ENCODE measurements around the gene PSMD4. TPM values are rescaled to one million over a fixed set of nuclear protein-coding genes. Genes with fewer than 3 reads are reported as not detected.

The PSMD4 gene
- total and polyA plus RNA-seq, 2 experiments from 2014 or later: 107 to 161 TPM

DNA sequence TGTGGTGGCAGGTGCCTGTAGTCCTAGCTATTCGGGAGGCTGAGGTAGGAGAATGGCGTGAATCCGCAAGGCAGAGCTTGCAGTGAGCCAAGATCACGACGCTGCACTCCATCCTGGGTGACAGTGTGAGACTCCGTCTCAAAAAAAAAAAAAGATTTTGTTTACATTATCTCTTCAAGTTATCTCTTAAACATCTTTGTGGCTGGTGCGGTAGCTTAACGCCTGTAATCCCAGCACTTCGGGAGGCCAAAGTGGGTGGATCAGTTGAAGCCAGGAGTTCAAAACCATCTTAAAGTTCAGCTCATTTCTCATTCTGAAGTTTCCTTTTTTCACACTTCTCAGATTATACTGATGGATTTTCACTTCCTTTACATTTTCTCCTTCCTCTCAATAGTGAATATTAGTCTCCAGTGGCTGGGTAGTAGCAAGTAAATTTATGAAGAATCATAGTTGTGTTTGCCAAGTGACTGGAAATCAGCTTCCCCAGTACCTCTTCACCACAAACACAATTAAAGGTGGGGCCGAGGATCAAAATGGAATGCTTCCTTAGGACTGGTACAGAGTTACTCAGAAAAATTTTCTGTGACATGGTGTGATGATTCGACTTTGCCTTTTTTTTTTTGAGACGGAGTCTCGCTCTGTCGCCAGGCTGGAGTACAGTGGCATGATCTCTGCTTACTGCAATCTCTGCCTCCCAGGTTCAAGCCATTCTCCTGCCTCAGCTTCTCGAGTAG, 42.4 kb upstream of the PSMD4 start:
- Histone ChIP-seq H4K20me1 (ENCODE audit: insufficient read depth, poor library complexity, severe bottlenecking) (peaks cover 64% of the 10 kb centered on the region), H3K79me2 (peaks cover 96% of the 10 kb centered on the region)
- DNase-seq (ENCODE audit: low spot score): no peak

DNA sequence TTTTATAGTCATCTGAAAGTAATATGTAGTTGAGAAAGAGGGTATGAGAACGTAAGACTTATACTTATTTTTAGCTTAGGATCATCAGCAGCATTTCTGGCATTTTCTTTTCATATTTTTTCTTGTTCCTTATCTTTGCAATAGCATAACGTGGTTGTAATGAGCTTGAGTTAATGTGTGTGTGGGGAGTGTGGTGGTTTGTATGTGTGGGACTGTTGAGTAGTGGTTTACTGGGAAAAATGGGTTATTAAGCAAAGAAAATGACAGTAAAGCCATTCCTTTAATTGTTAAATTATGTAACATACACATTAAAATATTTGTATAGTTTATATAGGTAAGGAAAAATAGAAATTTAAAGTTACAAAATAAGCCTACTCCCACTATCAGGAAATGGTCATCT, 41.0 kb upstream of the PSMD4 start:
- WGBS (ENCODE audit: low lambda C conversion rate, missing lambda C conversion rate): 38% methylated on average over 2 of the region's 2 CpGs
- H3K9me3 ChIP-seq (ENCODE audit: low read depth): no peaks in the 10 kb centered on the region
- no peaks in the 10 kb centered on the region for H3K36me3 ChIP-seq (replicated peaks; ENCODE audit: insufficient read depth, low read depth)
- no peak overlapping the region for H3K4me3 ChIP-seq
- peaks cover 74% of the 10 kb centered on the region for H4K20me1 ChIP-seq (ENCODE audit: insufficient read depth, poor library complexity, severe bottlenecking)
- H3K4me2 ChIP-seq: no peak overlapping the region
- no peak for DNase-seq (ENCODE audit: low spot score)
- H2AFZ ChIP-seq: no peak overlapping the region
- peaks cover 9% of the 10 kb centered on the region for H3K4me1 ChIP-seq (ENCODE audit: insufficient read depth)
- peaks cover 96% of the 10 kb centered on the region for H3K79me2 ChIP-seq
- no peaks in the 10 kb centered on the region for H3K9me2 ChIP-seq (replicated peaks; ENCODE audit: insufficient read depth)
- TF ChIP-seq EZH2 (IDR thresholded peaks at IDR 0.05; ENCODE audit: borderline replicate concordance): no peak
- TF ChIP-seq EZH2phosphoT487 (IDR thresholded peaks at IDR 0.05; ENCODE audit: low read depth, severe bottlenecking, unreplicated experiment): no peak
- TF ChIP-seq, protein P1, sequence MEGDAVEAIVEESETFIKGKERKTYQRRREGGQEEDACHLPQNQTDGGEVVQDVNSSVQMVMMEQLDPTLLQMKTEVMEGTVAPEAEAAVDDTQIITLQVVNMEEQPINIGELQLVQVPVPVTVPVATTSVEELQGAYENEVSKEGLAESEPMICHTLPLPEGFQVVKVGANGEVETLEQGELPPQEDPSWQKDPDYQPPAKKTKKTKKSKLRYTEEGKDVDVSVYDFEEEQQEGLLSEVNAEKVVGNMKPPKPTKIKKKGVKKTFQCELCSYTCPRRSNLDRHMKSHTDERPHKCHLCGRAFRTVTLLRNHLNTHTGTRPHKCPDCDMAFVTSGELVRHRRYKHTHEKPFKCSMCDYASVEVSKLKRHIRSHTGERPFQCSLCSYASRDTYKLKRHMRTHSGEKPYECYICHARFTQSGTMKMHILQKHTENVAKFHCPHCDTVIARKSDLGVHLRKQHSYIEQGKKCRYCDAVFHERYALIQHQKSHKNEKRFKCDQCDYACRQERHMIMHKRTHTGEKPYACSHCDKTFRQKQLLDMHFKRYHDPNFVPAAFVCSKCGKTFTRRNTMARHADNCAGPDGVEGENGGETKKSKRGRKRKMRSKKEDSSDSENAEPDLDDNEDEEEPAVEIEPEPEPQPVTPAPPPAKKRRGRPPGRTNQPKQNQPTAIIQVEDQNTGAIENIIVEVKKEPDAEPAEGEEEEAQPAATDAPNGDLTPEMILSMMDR (IDR thresholded peaks at IDR 0.05; ENCODE audit: poor library complexity): no peak
- H3K27ac ChIP-seq: no peak overlapping the region
- no peaks in the 10 kb centered on the region for H3K27me3 ChIP-seq

More for the DNA sequence above, 42.4 kb upstream of the PSMD4 start:
- H3K9me3 ChIP-seq (ENCODE audit: low read depth): no peaks in the 10 kb centered on the region
- no peak overlapping the region for H3K4me3 ChIP-seq
- TF ChIP-seq EZH2 (IDR thresholded peaks at IDR 0.05; ENCODE audit: borderline replicate concordance): no peak
- TF ChIP-seq, protein P1 (IDR thresholded peaks at IDR 0.05; ENCODE audit: poor library complexity): no peak
- no peak for TF ChIP-seq EZH2phosphoT487 (IDR thresholded peaks at IDR 0.05; ENCODE audit: low read depth, severe bottlenecking, unreplicated experiment)
- no peak overlapping the region for H3K4me2 ChIP-seq
- H3K36me3 ChIP-seq (replicated peaks; ENCODE audit: insufficient read depth, low read depth): no peaks in the 10 kb centered on the region
- H2AFZ ChIP-seq: no peak overlapping the region
- no peaks in the 10 kb centered on the region for H3K9me2 ChIP-seq (replicated peaks; ENCODE audit: insufficient read depth)
- peaks cover 7% of the 10 kb centered on the region for H3K4me1 ChIP-seq (ENCODE audit: insufficient read depth)
- H3K27ac ChIP-seq: no peak overlapping the region
- no peaks in the 10 kb centered on the region for H3K27me3 ChIP-seq
- WGBS (ENCODE audit: low lambda C conversion rate, missing lambda C conversion rate): 67% methylated on average over 15 of the region's 15 CpGs

DNA sequence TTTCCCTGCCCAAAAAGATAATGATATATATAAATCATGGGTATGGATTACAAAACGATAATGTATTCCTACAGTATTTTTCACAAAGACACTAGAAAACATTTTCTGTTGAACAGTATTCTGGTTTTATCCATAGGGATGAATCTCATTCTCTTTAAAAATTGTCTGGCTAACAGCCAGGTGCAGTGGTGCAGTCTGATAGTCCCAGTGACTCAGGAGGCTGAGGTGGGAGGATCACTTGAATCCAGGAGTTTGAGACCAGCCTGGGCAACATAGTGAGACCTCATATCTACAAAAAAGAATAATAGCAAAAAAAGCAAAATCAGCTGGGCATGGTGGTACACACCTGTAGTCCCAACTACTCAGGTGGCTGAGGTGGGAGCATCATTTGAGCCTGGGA, 32.9 kb upstream of the PSMD4 start:
- Histone ChIP-seq H3K4me3 (no peak overlapping the region), H3K27ac (no peak overlapping the region), H3K79me2 (peaks cover 88% of the 10 kb centered on the region), H3K36me3 (replicated peaks; ENCODE audit: insufficient read depth, low read depth) (no peaks in the 10 kb centered on the region), H3K27me3 (no peaks in the 10 kb centered on the region), H3K9me3 (ENCODE audit: low read depth) (no peaks in the 10 kb centered on the region), H2AFZ (no peak overlapping the region), H4K20me1 (ENCODE audit: insufficient read depth, poor library complexity, severe bottlenecking) (peaks cover 55% of the 10 kb centered on the region), H3K4me1 (ENCODE audit: insufficient read depth) (peaks cover 4% of the 10 kb centered on the region), H3K4me2 (no peak overlapping the region), H3K9me2 (replicated peaks; ENCODE audit: insufficient read depth) (no peaks in the 10 kb centered on the region)
- DNase-seq (ENCODE audit: low spot score): no peak
- TF ChIP-seq EZH2 (IDR thresholded peaks at IDR 0.05; ENCODE audit: borderline replicate concordance): no peak
- TF ChIP-seq, protein P1 (IDR thresholded peaks at IDR 0.05; ENCODE audit: poor library complexity): no peak
- no peak for TF ChIP-seq EZH2phosphoT487 (IDR thresholded peaks at IDR 0.05; ENCODE audit: low read depth, severe bottlenecking, unreplicated experiment)
- whole genome bisulfite sequencing (ENCODE audit: low lambda C conversion rate, missing lambda C conversion rate): 93% methylated on average over 1 of the region's 1 CpG
